ENCODE results near the gene THAP3. TPM values are rescaled to one million over a fixed set of nuclear protein-coding genes. Genes with fewer than 3 reads are reported as not detected.

The THAP3 gene
- total and polyA plus RNA-seq, 2 of the 8 experiments (the other 6 are each of a cell fraction or from before 2014, with no cell fraction given) = 8.2 to 15.3 TPM

- TF ChIP-seq TAF7 (optimal IDR thresholded peaks at IDR 0.05; ENCODE audit: borderline replicate concordance, low read depth, low read length) (peak; percentile 47), TBP (IDR thresholded peaks at IDR 0.05; ENCODE audit: low read depth, low read length) (peak; percentile 61), RNF2 (IDR thresholded peaks at IDR 0.05; ENCODE audit: borderline replicate concordance, low read depth, low read length, missing control alignments, poor library complexity, severe bottlenecking) (no peak), SIX5 (IDR thresholded peaks at IDR 0.05; ENCODE audit: low read depth, low read length) (no peak), POLR2AphosphoS5 (IDR thresholded peaks at IDR 0.05; ENCODE audit: low read depth, low read length) (peak; percentile 73), BACH1 (IDR thresholded peaks at IDR 0.05; ENCODE audit: low read length) (no peak), PHF8 (conservative IDR thresholded peaks at IDR 0.05; ENCODE audit: low read depth, low read length) (peak; percentile 14; the same call in 1 of the 2 replicates), NANOG (IDR thresholded peaks at IDR 0.05; ENCODE audit: insufficient read depth, low read depth, low read length, poor library complexity, severe bottlenecking) (no peak), KDM1A (IDR thresholded peaks at IDR 0.05; ENCODE audit: borderline replicate concordance, low read length) (no peak), POU5F1 (IDR thresholded peaks at IDR 0.05; ENCODE audit: low read depth, low read length) (no peak), TAF1 (IDR thresholded peaks at IDR 0.05; ENCODE audit: low read depth, low read length) (0 out of 2 replicates have a peak, but pooled peaks have one; percentile 52), SAP30 (IDR thresholded peaks at IDR 0.05; ENCODE audit: insufficient read depth, insufficient replicate concordance, low read length) (no peak), USF2 (IDR thresholded peaks at IDR 0.05; ENCODE audit: low read length) (peak; percentile 44; the same call in 1 of the 2 replicates), CEBPB (IDR thresholded peaks at IDR 0.05; ENCODE audit: low read depth, low read length) (peak; percentile 88), SP1 (IDR thresholded peaks at IDR 0.05; ENCODE audit: low read depth, low read length) (peak; percentile 70), MAX (IDR thresholded peaks at IDR 0.05) (peak; percentile 86), SRF (IDR thresholded peaks at IDR 0.05; ENCODE audit: low read depth, low read length) (peak; percentile 95)
These were observed 20.6 kb upstream of the THAP3 start (continued) for GRCh38 chr1:6603915-6604558.

Measured in H1 (cell line).